ENCODE data around the gene DNAJC13.

Gene DNAJC13

GRCh38 chr3:132556508-132557159 is 139.3 kb downstream of the DNAJC13 start:
- no peak for TF ChIP-seq GATA2 (IDR thresholded peaks at IDR 0.05; ENCODE audit: low read depth, low read length)
- no peak for TF ChIP-seq GATA3 (IDR thresholded peaks at IDR 0.05; ENCODE audit: low read depth, low read length)

- TF ChIP-seq GATA3 (IDR thresholded peaks at IDR 0.05; ENCODE audit: low read depth, low read length): no peak
- TF ChIP-seq GATA2 (IDR thresholded peaks at IDR 0.05; ENCODE audit: low read depth, low read length): no peak
These were observed 143.7 kb downstream of the DNAJC13 start for GRCh38 chr3:132561003-132561402.

- no peak for TF ChIP-seq GATA3 (IDR thresholded peaks at IDR 0.05; ENCODE audit: low read depth, low read length)
- no peak for TF ChIP-seq GATA2 (IDR thresholded peaks at IDR 0.05; ENCODE audit: low read depth, low read length)
These were observed 146.2 kb downstream of the DNAJC13 start for GRCh38 chr3:132563420-132564069.

- no peak for TF ChIP-seq GATA3 (IDR thresholded peaks at IDR 0.05; ENCODE audit: low read depth, low read length)
- no peak for TF ChIP-seq GATA2 (IDR thresholded peaks at IDR 0.05; ENCODE audit: low read depth, low read length)
These were observed 146.8 kb downstream of the DNAJC13 start for GRCh38 chr3:132564070-132564465.

GRCh38 chr3:132568422-132568821 is 151.1 kb downstream of the DNAJC13 start:
- TF ChIP-seq GATA3 (IDR thresholded peaks at IDR 0.05; ENCODE audit: low read depth, low read length): no peak
- TF ChIP-seq GATA2 (IDR thresholded peaks at IDR 0.05; ENCODE audit: low read depth, low read length): no peak

- TF ChIP-seq GATA2 (IDR thresholded peaks at IDR 0.05; ENCODE audit: low read depth, low read length): no peak
- TF ChIP-seq GATA3 (IDR thresholded peaks at IDR 0.05; ENCODE audit: low read depth, low read length): no peak
These were observed 151.9 kb downstream of the DNAJC13 start for GRCh38 chr3:132569153-132569552.

- TF ChIP-seq GATA3 (IDR thresholded peaks at IDR 0.05; ENCODE audit: low read depth, low read length) (no peak), GATA2 (IDR thresholded peaks at IDR 0.05; ENCODE audit: low read depth, low read length) (no peak)
These were observed 152.3 kb downstream of the DNAJC13 start for GRCh38 chr3:132569580-132569979.

- TF ChIP-seq GATA2 (IDR thresholded peaks at IDR 0.05; ENCODE audit: low read depth, low read length) (no peak), GATA3 (IDR thresholded peaks at IDR 0.05; ENCODE audit: low read depth, low read length) (no peak)
These were observed 152.7 kb downstream of the DNAJC13 start for GRCh38 chr3:132570016-132570415.

- TF ChIP-seq GATA2 (IDR thresholded peaks at IDR 0.05; ENCODE audit: low read depth, low read length) (no peak), GATA3 (IDR thresholded peaks at IDR 0.05; ENCODE audit: low read depth, low read length) (no peak)
These were observed 156.5 kb downstream of the DNAJC13 start for GRCh38 chr3:132573797-132574211.

GRCh38 chr3:132587401-132587800 is 170.1 kb downstream of the DNAJC13 start:
- TF ChIP-seq GATA2 (IDR thresholded peaks at IDR 0.05; ENCODE audit: low read depth, low read length): no peak
- TF ChIP-seq GATA3 (IDR thresholded peaks at IDR 0.05; ENCODE audit: low read depth, low read length): no peak

All from SH-SY5Y (cell line).